GM12891 (cell line): ENCODE measurements around the gene SH2D3C. TPM values are rescaled to one million over a fixed set of nuclear protein-coding genes. Genes with fewer than 3 reads are reported as not detected.

Experiments used
- DNase-seq: peaks from one replicate; pipeline ENCODE4 v3.0.0; 2011; ENCODE audit warnings: low spot score; ENCODE audit not compliant: insufficient read length
- FAIRE-seq: peaks from 2 replicates; lab custom pipeline; 2011; peaks lifted over from hg19 to GRCh38; lab: Jason Lieb, UNC
- PAX5 ChIP-seq: IDR thresholded peaks from 2 replicates; pipeline ENCODE4 v1.6.1; 2011; ENCODE audit warnings: low read length, moderate library complexity, mild to moderate bottlenecking; ENCODE audit not compliant: insufficient read depth, severe bottlenecking
- POLR2A ChIP-seq: IDR thresholded peaks from 2 replicates; pipeline ENCODE4 v1.6.1; 2011; ENCODE audit warnings: low read depth, low read length, control low read depth
- POLR2AphosphoS5 ChIP-seq: IDR thresholded peaks from 2 replicates; pipeline ENCODE4 v1.6.1; 2011; ENCODE audit warnings: low read depth, low read length, control low read depth
- POU2F2 ChIP-seq: IDR thresholded peaks from 2 replicates; pipeline ENCODE4 v1.6.1; 2011; ENCODE audit warnings: low read depth, mild to moderate bottlenecking, control low read depth, low read length, moderate library complexity
- SPI1 ChIP-seq: IDR thresholded peaks from 2 replicates; pipeline ENCODE4 v1.6.1; 2011; ENCODE audit warnings: low read depth, low read length, control low read depth
- TAF1 ChIP-seq: IDR thresholded peaks from 2 replicates; pipeline ENCODE4 v1.6.1; 2011; ENCODE audit warnings: low read depth, low read length, control low read depth
- polyA plus RNA-seq: library from polyadenylated mRNA; unstranded; fragments of >200 nt; gene quantifications from one replicate; pipeline ENCODE4 v1.2.1, GENCODE V29; 2012; ENCODE audit warnings: low read depth, missing spikeins, inconsistent platforms; ENCODE audit not compliant: missing spikeins

Gene SH2D3C, protein sequence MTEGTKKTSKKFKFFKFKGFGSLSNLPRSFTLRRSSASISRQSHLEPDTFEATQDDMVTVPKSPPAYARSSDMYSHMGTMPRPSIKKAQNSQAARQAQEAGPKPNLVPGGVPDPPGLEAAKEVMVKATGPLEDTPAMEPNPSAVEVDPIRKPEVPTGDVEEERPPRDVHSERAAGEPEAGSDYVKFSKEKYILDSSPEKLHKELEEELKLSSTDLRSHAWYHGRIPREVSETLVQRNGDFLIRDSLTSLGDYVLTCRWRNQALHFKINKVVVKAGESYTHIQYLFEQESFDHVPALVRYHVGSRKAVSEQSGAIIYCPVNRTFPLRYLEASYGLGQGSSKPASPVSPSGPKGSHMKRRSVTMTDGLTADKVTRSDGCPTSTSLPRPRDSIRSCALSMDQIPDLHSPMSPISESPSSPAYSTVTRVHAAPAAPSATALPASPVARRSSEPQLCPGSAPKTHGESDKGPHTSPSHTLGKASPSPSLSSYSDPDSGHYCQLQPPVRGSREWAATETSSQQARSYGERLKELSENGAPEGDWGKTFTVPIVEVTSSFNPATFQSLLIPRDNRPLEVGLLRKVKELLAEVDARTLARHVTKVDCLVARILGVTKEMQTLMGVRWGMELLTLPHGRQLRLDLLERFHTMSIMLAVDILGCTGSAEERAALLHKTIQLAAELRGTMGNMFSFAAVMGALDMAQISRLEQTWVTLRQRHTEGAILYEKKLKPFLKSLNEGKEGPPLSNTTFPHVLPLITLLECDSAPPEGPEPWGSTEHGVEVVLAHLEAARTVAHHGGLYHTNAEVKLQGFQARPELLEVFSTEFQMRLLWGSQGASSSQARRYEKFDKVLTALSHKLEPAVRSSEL
- polyA plus RNA-seq = 10.6 TPM

DNA sequence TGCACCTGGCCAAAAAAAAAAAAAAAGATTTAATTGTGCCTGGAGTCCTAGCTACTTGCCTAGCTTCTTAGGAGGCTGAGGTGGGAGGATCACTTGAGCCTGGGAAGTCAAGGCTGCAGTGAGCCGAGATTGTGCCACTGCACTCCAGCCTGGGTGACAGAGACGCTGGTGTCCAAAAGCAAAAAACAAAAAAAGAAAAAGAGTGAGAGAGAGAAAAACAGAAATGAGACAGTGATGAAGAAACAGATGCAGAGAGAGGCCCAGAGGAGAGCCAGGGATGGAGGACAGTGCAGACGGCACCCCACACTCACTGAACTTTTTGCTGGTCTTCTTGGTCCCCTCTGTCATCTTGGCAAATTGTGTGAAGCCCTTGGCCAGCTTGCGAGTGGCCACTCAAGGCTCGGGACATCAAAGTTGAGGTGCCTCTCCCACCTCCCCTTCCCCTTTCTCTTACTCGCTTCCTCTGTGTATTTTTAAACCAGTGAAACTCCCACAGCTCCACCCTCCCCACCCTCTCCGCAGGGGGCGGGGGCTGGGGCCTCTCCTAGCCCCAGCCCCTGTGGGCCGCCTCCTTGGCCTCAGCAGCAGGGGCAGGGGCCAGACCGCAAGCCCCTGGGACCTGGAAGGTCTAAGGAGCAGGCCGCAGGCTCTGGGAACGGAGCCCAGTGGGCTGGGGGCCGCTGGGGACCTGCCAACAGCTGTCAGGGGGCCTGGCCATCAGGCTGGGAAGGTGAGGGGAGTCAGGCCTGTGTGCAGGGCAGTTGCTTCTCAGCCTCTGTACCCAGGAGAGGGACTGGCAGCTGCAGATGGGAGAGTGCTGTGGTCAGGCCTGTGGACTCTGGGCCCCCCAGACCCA, at the start of gene SH2D3C:
TSS of gene SH2D3C (minus strand) at position 387 of the 856 bp plus-strand sequence. CDS start at position 348, 39 bp downstream.
- no peak for FAIRE-seq
- no peak for DNase-seq

DNA sequence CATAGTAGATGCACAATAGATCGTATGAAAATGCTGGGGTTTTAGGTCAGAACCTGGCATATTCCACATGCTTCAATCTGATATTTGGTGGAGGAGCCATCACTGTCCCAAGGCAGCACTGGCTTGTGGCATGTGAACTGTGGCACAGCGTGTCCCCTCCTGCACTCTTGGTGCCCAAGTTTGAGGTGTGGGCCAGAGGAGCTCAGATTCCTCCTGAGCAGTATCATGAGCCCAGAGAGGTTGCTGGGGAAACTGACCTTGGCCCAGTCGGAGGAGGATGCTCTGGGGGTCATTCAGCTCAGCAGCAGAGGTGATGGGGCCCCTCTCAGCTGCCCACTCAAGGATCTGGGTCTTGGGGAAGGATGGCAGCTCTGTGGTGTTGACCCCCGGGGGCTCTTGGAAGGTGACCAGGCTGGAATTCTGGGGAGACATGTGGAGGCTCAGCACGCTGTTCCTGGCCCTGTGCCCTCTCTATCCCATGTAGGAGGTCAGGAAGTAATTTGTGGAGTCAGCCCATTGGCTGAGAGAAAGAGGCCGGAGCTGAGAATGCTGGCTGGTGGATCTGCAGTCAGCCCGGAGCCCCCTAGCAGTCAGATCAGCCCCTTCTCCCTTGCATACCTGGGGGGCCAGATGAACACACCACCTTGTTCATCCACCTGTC, 47.9 kb upstream of the SH2D3C start:
- TF ChIP-seq PAX5 (no peak), POLR2A (no peak), SPI1 (no peak), POLR2AphosphoS5 (no peak), TAF1 (no peak), POU2F2 (no peak)
- DNase-seq (no peak), FAIRE-seq (no peak)

More for the DNA sequence above, at the start of gene SH2D3C:
- TF ChIP-seq POU2F2 = peak; percentile 11; the same call in 1 of the 2 replicates
- no peak for TF ChIP-seq TAF1
- TF ChIP-seq PAX5 = no peak
- TF ChIP-seq POLR2A = no peak
- no peak for TF ChIP-seq POLR2AphosphoS5
- TF ChIP-seq SPI1 = peak; percentile 90

DNA sequence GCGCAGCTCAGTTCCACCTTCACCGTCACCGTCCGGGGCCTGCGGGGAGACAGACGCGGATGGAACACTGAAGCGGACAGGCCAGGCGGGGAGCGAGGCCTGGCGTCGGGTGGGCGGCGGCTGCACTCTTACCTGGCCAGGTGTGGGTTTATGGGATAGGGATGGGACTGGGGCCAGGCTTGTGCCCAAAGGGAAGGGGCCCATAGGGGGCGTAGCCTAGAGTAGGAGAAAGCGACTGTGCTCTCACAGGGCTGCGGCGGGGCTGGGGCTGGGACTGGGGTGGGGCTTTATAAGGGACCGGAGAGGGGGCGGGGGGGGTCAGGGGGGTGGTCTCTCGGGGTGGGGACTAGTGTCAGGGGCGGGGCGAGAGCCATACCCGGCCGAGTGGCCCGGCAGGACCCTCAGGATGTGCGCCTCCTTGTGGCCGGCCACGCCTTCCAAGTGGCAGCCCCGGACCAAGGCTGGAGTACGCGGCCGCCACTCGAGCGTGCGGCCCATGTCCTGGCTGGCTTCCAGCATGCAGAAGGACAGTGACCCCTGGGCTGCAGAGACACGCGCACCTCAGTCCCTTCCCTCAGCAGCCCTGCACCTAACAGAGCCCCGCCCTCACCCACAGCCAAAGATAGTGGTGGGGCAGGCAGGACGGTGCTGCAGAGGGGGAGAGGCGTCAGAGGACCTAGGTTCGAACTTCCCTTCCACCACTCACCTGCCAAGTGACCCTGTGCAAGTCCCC, 47.0 kb upstream of the SH2D3C start:
- DNase-seq (no peak), FAIRE-seq (no peak)
- TF ChIP-seq POLR2A (no peak), POU2F2 (no peak), TAF1 (no peak), PAX5 (no peak)

DNA sequence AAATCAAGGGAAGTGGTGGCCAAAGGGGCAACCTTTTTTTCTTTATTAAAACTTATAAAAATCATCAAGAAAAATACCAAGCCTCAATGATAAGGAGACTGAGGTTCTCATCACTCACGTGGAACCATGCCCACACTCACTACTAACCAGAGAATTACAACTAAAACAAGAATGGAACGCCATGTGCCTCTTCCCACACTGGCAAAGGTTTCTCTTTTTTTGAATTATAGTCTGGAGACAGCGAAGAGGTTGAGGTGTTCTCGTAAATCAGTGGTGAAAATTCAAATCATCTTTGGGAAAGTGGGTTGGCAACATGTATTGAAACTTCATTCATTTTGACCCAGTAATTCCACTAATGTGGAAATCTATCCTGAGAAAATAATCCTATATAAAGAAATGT, 43.6 kb upstream of the SH2D3C start:
- DNase-seq (no peak), FAIRE-seq (no peak)
- no peak for TF ChIP-seq POLR2A
- TF ChIP-seq TAF1 = no peak
- no peak for TF ChIP-seq PAX5
- no peak for TF ChIP-seq POU2F2
- no peak for TF ChIP-seq POLR2AphosphoS5
- no peak for TF ChIP-seq SPI1

DNA sequence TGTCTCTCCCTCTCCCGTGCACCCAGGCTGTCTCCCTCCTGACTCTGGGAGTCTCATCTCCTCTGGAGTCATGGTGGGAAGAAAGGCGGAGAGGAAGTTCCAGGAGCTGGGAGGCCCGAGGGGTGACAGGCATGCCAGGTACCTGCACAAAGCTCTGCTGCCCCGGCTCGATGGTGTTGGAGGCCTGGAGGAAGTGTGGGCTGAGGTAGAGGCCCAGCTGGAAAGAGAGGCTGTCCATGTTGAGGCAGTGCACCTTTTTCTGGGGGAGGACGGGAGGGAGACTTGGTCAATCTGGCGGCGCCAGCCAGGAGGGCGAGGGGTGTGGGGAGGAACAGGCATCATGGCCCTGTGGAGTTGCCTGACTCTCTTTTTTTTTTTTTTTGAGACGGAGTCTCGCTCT, 40.1 kb upstream of the SH2D3C start:
- no peak for TF ChIP-seq PAX5
- TF ChIP-seq POU2F2 = no peak
- no peak for TF ChIP-seq SPI1
- no peak for TF ChIP-seq POLR2AphosphoS5
- DNase-seq (no peak), FAIRE-seq (no peak)

DNA sequence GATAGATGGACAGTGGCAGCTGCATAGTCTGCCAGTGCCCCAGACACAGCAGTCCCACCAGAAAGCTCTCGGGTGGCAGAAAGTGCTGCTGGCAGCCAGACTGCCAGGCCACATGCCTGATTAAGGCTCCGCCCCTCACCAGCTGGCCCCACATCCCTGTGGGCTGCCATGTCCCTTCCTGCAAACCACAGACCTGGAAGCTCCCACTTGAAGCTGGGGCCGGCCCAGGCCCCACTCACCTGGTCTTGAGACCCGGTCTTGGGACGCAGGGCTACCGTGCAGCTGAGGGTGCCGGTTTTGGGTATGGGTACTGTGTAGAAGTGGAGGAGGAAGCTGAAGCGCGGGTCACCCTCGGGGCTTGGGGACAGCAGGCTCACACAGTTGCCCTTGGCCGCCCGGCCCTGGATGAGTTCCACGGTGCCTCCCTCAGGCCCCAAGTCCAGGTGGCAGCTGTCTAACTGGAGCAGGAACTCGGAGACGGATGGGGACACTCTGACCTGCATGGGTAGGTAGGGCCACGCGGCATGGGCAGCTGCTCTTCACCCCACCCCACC, 39.5 kb upstream of the SH2D3C start:
- FAIRE-seq = no peak
- no peak for TF ChIP-seq SPI1
- no peak for TF ChIP-seq PAX5
- no peak for TF ChIP-seq POU2F2
- no peak for TF ChIP-seq POLR2A
- no peak for TF ChIP-seq TAF1
- no peak for TF ChIP-seq POLR2AphosphoS5
- no peak for DNase-seq

DNA sequence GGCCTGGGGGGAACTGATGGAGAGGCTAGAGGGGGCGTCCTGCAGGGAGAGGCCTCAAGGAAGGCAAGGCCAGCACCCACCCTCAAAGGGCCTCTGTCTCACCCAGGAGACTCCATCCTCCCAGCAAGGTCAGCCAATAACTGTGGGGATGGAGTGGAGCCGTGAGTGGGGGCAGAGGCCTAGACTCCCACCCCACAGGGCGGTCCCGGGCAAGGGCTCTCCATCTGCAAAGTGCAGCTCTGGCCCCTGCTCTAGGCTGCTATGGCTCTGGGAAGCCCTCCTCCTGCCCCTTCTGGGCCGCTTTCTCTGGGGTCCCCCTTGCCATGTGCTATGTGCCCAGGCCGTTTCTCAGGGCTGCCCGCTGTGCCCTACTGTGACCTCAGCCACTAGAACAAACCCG, 38.3 kb upstream of the SH2D3C start:
- FAIRE-seq (no peak), DNase-seq (no peak)
- TF ChIP-seq POLR2A (no peak), TAF1 (no peak), POLR2AphosphoS5 (no peak; the same call in 1 of the 2 replicates), SPI1 (no peak), PAX5 (no peak), POU2F2 (no peak)

DNA sequence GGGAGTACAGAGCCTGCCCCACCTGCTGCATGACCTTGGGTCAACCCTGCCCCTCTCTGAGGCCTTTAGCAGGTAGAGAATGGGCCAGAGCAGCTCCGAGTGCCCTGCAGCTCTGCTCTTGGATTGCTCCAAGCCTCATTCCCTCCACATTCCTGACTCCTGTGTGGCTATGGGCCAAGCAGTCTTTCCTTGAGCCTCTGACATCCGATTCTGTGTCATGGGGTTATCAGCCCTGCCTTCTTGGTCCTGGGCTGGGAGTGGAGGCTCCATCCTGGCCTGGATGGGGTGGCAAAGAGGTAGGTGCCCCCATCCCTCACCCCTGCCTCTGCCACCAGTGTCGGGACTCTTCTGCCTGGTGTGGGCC, 37.9 kb upstream of the SH2D3C start:
- FAIRE-seq = no peak
- DNase-seq = no peak
- TF ChIP-seq POLR2A = no peak
- no peak for TF ChIP-seq TAF1
- TF ChIP-seq POLR2AphosphoS5 = no peak
- TF ChIP-seq SPI1 = no peak
- no peak for TF ChIP-seq PAX5
- TF ChIP-seq POU2F2 = no peak
